GM12872 (cell line): ENCODE data around the gene NAPA.

ENCODE experiments used
- CTCF ChIP-seq: IDR thresholded peaks from 3 replicates; pipeline ENCODE4 v1.5.1; 2011; ENCODE audit warnings: low read depth, mild to moderate bottlenecking, low read length, moderate library complexity; ENCODE audit not compliant: insufficient read depth

Gene NAPA

GRCh38 chr19:47499371-47499770, 15.5 kb downstream of the NAPA start:
- no peak for TF ChIP-seq CTCF

GRCh38 chr19:47498561-47498960, 16.3 kb downstream of the NAPA start:
- no peak for TF ChIP-seq CTCF

GRCh38 chr19:47497821-47498520, 16.9 kb downstream of the NAPA start:
- no peak for TF ChIP-seq CTCF

- TF ChIP-seq CTCF = no peak
These were observed 17.7 kb downstream of the NAPA start for GRCh38 chr19:47497050-47497766.

- TF ChIP-seq CTCF = no peak
These were observed 19.1 kb downstream of the NAPA start for GRCh38 chr19:47495478-47496372.

GRCh38 chr19:47494729-47495128, 20.1 kb downstream of the NAPA start:
- TF ChIP-seq CTCF = no peak

- no peak for TF ChIP-seq CTCF
These were observed 20.7 kb downstream of the NAPA start for GRCh38 chr19:47494211-47494547.
